ENCODE measurements around the gene CELSR1. TPM values are rescaled to one million over a fixed set of nuclear protein-coding genes. Genes with fewer than 3 reads are reported as not detected.
"Not testable (repeated sequence)": the region's sequence is repeated elsewhere in the genome, so short reads cannot be mapped to it uniquely, and the experiment has no call there.

CELSR1 gene
- total RNA-seq, 2 experiments from 2014 or later: 0.04 to 0.14 TPM

- H3K4me1 Mint-ChIP-seq: peaks cover 19% of the 10 kb centered on the region
- no peak overlapping the region for H3K4me3 Mint-ChIP-seq
- H3K9me3 Mint-ChIP-seq: no peaks in the 10 kb centered on the region
- DNase-seq: no peak
- peaks cover 21% of the 10 kb centered on the region for H3K27me3 Mint-ChIP-seq
- no peak overlapping the region for H3K27ac Mint-ChIP-seq
- H3K36me3 Mint-ChIP-seq: no peaks in the 10 kb centered on the region
Measured at GRCh38 chr22:46482056-46482675, 55.3 kb downstream of the CELSR1 start.

DNA sequence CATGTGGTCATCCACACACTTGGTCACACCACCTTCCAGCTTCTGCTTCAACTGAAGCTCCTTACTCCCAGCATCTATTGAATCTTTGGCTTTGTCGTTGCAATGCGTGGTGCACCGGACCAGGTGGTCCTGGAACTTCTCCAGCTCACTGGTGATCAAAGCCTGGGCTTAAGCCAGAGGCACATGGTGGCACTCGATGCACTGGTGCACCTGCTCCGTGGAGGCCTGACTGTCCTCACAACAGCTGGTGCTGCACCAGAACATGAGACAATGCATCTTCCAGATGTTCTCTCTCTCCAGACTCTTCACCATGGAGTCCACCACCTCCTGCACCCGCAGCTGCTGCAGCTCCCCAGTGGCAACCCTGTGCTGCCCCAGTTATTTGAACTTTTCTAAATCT, 56.0 kb downstream of the CELSR1 start:
- Mint-ChIP-seq H3K27ac (no peak overlapping the region), H3K4me3 (no peak overlapping the region), H3K27me3 (peaks cover 21% of the 10 kb centered on the region), H3K36me3 (no peaks in the 10 kb centered on the region), H3K9me3 (no peaks in the 10 kb centered on the region), H3K4me1 (peaks cover 24% of the 10 kb centered on the region)
- DNase-seq: no peak

- Mint-ChIP-seq H3K4me3 (no peak overlapping the region), H3K27me3 (peaks cover 21% of the 10 kb centered on the region), H3K9me3 (peaks cover 2% of the 10 kb centered on the region), H3K27ac (no peak overlapping the region), H3K4me1 (peaks cover 24% of the 10 kb centered on the region), H3K36me3 (no peaks in the 10 kb centered on the region)
- DNase-seq: no peak
Measured at GRCh38 chr22:46480396-46480795, 57.0 kb downstream of the CELSR1 start.

- Mint-ChIP-seq H3K27ac (no peak overlapping the region), H3K4me1 (peaks cover 24% of the 10 kb centered on the region), H3K4me3 (no peak overlapping the region)
Measured at GRCh38 chr22:46479046-46479445, 58.4 kb downstream of the CELSR1 start.

DNA sequence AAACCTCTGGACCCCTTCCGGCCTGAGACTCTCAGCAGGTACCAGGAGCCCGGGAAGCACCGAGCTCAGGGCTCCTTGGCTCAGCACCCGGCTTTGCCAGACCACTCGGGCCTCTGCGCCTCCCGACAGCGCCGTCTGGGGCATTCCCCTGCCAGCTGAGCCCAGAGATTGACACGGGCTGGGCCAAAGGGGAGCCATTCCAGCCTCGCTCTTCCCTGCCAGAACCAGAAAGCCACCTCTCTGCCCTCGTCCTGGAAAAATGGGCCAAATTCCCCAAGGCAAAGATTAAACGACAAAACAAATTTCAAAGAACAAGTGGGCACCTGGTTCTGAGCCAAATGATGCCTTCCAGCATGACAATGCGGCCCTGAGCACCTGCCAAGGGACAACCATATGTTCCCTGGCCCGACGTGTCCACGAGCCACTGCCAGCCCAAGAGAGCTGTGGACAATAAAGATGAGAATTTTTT, 59.3 kb downstream of the CELSR1 start:
- H3K9me3 Mint-ChIP-seq: peaks cover 2% of the 10 kb centered on the region
- H3K36me3 Mint-ChIP-seq: peaks cover 2% of the 10 kb centered on the region
- H3K4me1 Mint-ChIP-seq: peaks cover 20% of the 10 kb centered on the region
- no peak overlapping the region for H3K4me3 Mint-ChIP-seq
- H3K27me3 Mint-ChIP-seq: peaks cover 21% of the 10 kb centered on the region
- DNase-seq: no peak
- H3K27ac Mint-ChIP-seq: no peak overlapping the region

More at GRCh38 chr22:46479046-46479445, 58.4 kb downstream of the CELSR1 start:
- Mint-ChIP-seq H3K9me3 (peaks cover 2% of the 10 kb centered on the region), H3K27me3 (peaks cover 21% of the 10 kb centered on the region), H3K36me3 (peaks cover 2% of the 10 kb centered on the region)
- DNase-seq: no peak

- H3K4me3 Mint-ChIP-seq: no peak overlapping the region
- peaks cover 2% of the 10 kb centered on the region for H3K36me3 Mint-ChIP-seq
- H3K27me3 Mint-ChIP-seq: peaks cover 21% of the 10 kb centered on the region
- H3K4me1 Mint-ChIP-seq: peaks cover 16% of the 10 kb centered on the region
- H3K27ac Mint-ChIP-seq: peak overlapping the region; percentile 15
- no peak for DNase-seq
- H3K9me3 Mint-ChIP-seq: peaks cover 2% of the 10 kb centered on the region
Measured at GRCh38 chr22:46476547-46476941, 60.9 kb downstream of the CELSR1 start.

GRCh38 chr22:46473896-46474557, 63.4 kb downstream of the CELSR1 start:
- Mint-ChIP-seq H3K27me3 (peaks cover 13% of the 10 kb centered on the region), H3K27ac (no peak overlapping the region), H3K9me3 (peaks cover 2% of the 10 kb centered on the region), H3K4me3 (no peak overlapping the region), H3K36me3 (peaks cover 2% of the 10 kb centered on the region), H3K4me1 (peaks cover 8% of the 10 kb centered on the region)
- no peak for DNase-seq

DNA sequence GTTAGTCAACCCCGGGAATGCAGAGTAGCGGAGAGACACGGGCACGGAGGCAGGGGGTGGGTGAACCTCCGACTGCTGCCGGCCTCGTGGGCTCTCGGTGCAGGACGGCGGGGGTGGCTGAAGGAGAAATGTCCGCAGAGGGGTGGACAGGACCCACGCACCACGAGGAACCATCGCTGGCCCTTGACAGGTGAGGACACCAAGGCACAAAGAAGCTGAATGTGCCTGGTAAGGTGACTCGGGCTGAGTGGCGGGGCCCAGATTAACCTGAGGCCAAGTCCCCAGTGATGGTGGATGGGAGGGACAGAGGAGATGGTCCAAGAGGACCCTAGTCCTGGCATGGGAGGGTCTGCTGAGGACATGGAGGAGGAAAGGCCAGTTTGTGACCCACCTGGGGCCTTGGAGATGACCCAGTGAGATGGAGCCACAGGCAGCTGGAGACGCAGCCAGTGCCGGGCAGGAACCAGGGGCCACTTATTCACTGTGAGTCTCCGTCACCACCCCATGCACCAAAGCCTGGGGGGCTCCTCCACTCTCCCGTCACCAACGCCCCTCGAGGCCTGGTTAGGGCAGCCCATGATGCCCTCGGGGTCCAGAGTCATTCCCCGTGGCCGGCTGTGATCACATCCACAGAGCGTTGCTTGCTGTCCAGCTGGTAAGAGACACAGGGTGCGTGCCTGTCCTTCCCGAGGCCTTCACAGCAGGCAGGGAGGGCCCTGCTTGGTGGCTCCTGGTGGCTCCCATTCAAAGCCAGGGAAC, 64.2 kb downstream of the CELSR1 start:
- Mint-ChIP-seq H3K9me3 (peaks cover 2% of the 10 kb centered on the region), H3K36me3 (peaks cover 2% of the 10 kb centered on the region), H3K27ac (no peak overlapping the region), H3K27me3 (peaks cover 6% of the 10 kb centered on the region), H3K4me1 (peaks cover 8% of the 10 kb centered on the region), H3K4me3 (no peak overlapping the region)
- DNase-seq: no peak

- peaks cover under 1% of the 10 kb centered on the region for H3K27me3 Mint-ChIP-seq
- no peak for DNase-seq
- H3K4me1 Mint-ChIP-seq: peaks cover 8% of the 10 kb centered on the region
- peaks cover 2% of the 10 kb centered on the region for H3K9me3 Mint-ChIP-seq
- H3K4me3 Mint-ChIP-seq: no peak overlapping the region
- peaks cover 2% of the 10 kb centered on the region for H3K36me3 Mint-ChIP-seq
- no peak overlapping the region for H3K27ac Mint-ChIP-seq
Measured at GRCh38 chr22:46472722-46473016, 64.8 kb downstream of the CELSR1 start.

DNA sequence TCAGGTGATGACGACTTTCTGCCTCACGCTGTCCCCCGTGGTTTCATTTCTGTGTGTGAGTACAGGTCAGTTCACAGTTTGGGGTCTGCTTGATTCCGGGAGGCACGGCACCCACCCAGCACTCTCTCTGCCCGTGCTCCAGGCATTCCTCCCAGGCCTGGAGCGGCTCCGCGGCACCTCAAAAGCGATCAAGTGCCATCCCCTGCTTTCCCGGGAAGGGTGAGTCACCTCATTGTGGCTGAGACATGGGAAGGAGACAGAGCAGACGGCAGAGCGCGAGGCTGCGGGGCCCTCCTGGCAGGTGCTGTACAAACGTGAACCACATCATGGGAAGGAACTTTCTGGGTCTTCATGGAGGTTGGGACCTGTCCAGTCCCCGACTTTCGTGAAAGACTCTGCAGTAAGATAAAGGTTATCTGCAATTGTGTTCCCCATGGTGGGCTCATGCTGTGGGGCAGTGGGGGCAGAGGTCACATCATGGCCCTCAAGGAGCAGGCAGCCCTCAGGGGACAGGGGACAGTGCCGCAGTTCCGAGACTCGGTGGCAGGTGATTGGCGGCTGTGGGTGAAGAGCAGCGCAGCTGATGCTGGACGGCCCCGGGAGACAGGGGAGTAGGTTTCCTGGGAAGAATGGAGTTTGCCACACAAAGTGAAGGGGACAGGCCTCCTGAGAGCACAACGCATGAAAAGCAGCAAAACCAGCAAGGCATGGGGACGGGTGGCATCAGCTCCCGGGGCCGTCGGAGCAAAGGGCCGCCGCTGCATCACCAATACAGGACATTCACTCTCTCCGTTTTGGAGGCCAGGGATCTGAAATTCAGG, 65.3 kb downstream of the CELSR1 start:
- H3K9me3 Mint-ChIP-seq: peaks cover 2% of the 10 kb centered on the region
- no peaks in the 10 kb centered on the region for H3K27me3 Mint-ChIP-seq
- peaks cover 7% of the 10 kb centered on the region for H3K4me1 Mint-ChIP-seq
- H3K36me3 Mint-ChIP-seq: peaks cover 2% of the 10 kb centered on the region
- no peak overlapping the region for H3K27ac Mint-ChIP-seq
- DNase-seq: no peak
- H3K4me3 Mint-ChIP-seq: no peak overlapping the region

- not testable (repeated sequence) for H3K4me3 Mint-ChIP-seq, H3K27me3 Mint-ChIP-seq, H3K9me3 Mint-ChIP-seq, DNase-seq, H3K36me3 Mint-ChIP-seq, H3K4me1 Mint-ChIP-seq, H3K27ac Mint-ChIP-seq
Measured at GRCh38 chr22:46471330-46471729, 66.1 kb downstream of the CELSR1 start.

GRCh38 chr22:46469711-46470110, 67.7 kb downstream of the CELSR1 start:
- H3K4me3 Mint-ChIP-seq: no peak overlapping the region
- H3K27ac Mint-ChIP-seq: no peak overlapping the region
- H3K4me1 Mint-ChIP-seq: no peaks in the 10 kb centered on the region
- H3K9me3 Mint-ChIP-seq: no peaks in the 10 kb centered on the region
- H3K36me3 Mint-ChIP-seq: no peaks in the 10 kb centered on the region
- DNase-seq: no peak
- H3K27me3 Mint-ChIP-seq: no peaks in the 10 kb centered on the region

GRCh38 chr22:46467006-46467405, 70.4 kb downstream of the CELSR1 start:
- Mint-ChIP-seq H3K27me3 (peaks cover 4% of the 10 kb centered on the region), H3K4me1 (peaks cover 4% of the 10 kb centered on the region), H3K9me3 (no peaks in the 10 kb centered on the region), H3K36me3 (no peaks in the 10 kb centered on the region), H3K27ac (no peak overlapping the region), H3K4me3 (no peak overlapping the region)
- DNase-seq: no peak

DNA sequence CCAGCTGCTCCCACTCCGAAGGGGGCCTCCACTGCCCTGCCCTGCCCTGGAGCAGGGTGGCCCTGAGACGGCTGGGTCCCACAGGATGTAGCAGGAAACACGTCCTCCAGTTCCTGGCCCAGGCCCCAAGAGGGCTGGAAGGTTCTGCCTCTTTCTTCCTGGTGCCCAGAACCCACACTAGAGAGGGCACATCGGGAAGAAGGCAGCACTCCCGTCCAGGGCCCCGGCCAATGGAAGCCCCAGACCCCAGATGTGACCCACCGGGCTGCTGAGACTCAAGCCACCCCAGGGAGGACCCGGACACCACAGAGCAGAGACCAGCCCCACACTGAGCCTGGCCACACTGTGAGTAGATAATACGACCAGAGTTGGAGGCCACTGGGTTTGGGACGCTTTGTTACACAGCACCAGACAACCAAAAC, 71.2 kb downstream of the CELSR1 start:
- H3K4me3 Mint-ChIP-seq: no peak overlapping the region
- no peaks in the 10 kb centered on the region for H3K9me3 Mint-ChIP-seq
- H3K27me3 Mint-ChIP-seq: peaks cover 6% of the 10 kb centered on the region

DNA sequence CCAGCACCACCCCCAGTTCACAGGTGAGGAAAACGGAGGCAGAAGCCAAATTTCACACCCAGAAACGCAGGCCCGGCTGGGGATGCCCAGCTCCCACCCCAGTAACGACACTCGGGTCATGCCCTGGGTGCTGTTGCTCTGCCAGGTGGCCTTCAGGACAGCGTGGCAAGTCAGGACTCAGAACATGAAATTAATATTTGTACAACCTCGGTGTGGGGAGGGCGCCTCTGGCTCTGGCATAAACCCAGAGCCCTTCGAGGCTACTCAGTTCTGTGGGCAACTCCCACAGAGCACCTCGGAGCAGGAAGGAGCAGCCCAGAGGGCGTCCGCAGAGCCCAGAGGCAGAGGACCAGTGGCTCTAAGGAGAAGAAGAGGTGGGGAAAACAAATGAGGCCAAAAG, 71.6 kb downstream of the CELSR1 start:
- H3K36me3 Mint-ChIP-seq: no peaks in the 10 kb centered on the region

More for the DNA sequence above, 71.2 kb downstream of the CELSR1 start:
- H3K36me3 Mint-ChIP-seq: no peaks in the 10 kb centered on the region
- DNase-seq: no peak
- H3K27ac Mint-ChIP-seq: no peak overlapping the region
- peaks cover 4% of the 10 kb centered on the region for H3K4me1 Mint-ChIP-seq

More for the DNA sequence above, 71.6 kb downstream of the CELSR1 start:
- Mint-ChIP-seq H3K9me3 (no peaks in the 10 kb centered on the region), H3K27me3 (peaks cover 8% of the 10 kb centered on the region), H3K4me3 (no peak overlapping the region), H3K27ac (no peak overlapping the region), H3K4me1 (peaks cover 4% of the 10 kb centered on the region)
- no peak for DNase-seq

Measured in activated naive CD8-positive, alpha-beta T cell treated with anti-CD3 and anti-CD28 coated beads for 36 hours (primary cell).